Activated B cell treated with CpG ODN at 0.5 μM for 24 hours (primary cell): Measurements from ENCODE around the gene CCDC195. TPM values are rescaled to one million over a fixed set of nuclear protein-coding genes. Genes with fewer than 3 reads are reported as not detected.

Experiments used
- ATAC-seq: fragments of 200-7000 bp; cut with Tn5 transposase; one replicate; pipeline ENCODE4 v1.10.0; 2021; ENCODE audit warnings: low read depth, mild to moderate bottlenecking, moderate library complexity
- CTCF ChIA-PET: fragments of 350-600 bp; sonication (Branson Sonifier 250); formaldehyde crosslinking; loops from one replicate; lab custom pipeline; 2021; ENCODE audit warnings: antibody characterized with exemption; lab: Charles Lee
- POLR2A ChIA-PET: fragments of 350-600 bp; sonication (Branson Sonifier 250); formaldehyde crosslinking; loops from one replicate; lab custom pipeline; 2021; ENCODE audit warnings: antibody characterized with exemption; lab: Charles Lee
- DNase-seq: peaks from one replicate; pipeline ENCODE4 v3.0.0; 2022
- H3K27ac Mint-ChIP-seq: one replicate; pipeline ENCODE4 v1.8.0; 2020; ENCODE audit warnings: mixed read lengths
- H3K27me3 Mint-ChIP-seq: one replicate; pipeline ENCODE4 v1.8.0; 2021; ENCODE audit warnings: mixed read lengths
- H3K36me3 Mint-ChIP-seq: one replicate; pipeline ENCODE4 v1.8.0; 2021; ENCODE audit warnings: low read depth, mixed read lengths
- H3K4me1 Mint-ChIP-seq: one replicate; pipeline ENCODE4 v1.8.0; 2021; ENCODE audit warnings: mixed read lengths
- H3K4me3 Mint-ChIP-seq: one replicate; pipeline ENCODE4 v1.8.0; 2020; ENCODE audit warnings: mild to moderate bottlenecking, mixed read lengths
- H3K9me3 Mint-ChIP-seq: one replicate; pipeline ENCODE4 v1.8.0; 2020; ENCODE audit warnings: mixed read lengths
- CTCF ChIP-seq: fragments of 200-600 bp; IDR thresholded peaks from one replicate; pipeline ENCODE4 v1.8.0; 2022; ENCODE audit warnings: antibody characterized with exemption, mild to moderate bottlenecking
- intact Hi-C: fragments of 100-400 bp; cut with micrococcal nuclease; formaldehyde crosslinking; loops from one replicate; pipeline ENCODE4 v1.15.1; 2024
- total RNA-seq: library from RNA; stranded (reverse); gene quantifications from 2 replicates; pipeline ENCODE4 v1.2.3, GENCODE V29; 2022

The CCDC195 gene
- total RNA-seq, result not detected in 2 replicates

- H3K36me3 Mint-ChIP-seq, result no peaks in the 10 kb centered on the region
- intact Hi-C loops, result no loop called here
- ATAC-seq, result no peak
- CTCF ChIA-PET, result no interaction called here
- peaks cover 5% of the 10 kb centered on the region for H3K9me3 Mint-ChIP-seq
- no peak for DNase-seq
- H3K4me3 Mint-ChIP-seq, result no peak within 1 kb of the TSS
- H3K4me1 Mint-ChIP-seq, result no peaks in the 10 kb centered on the region
- no peaks in the 10 kb centered on the region for H3K27me3 Mint-ChIP-seq
- TF ChIP-seq CTCF, result no peak
- POLR2A ChIA-PET, result no interaction called here
- H3K27ac Mint-ChIP-seq, result no peak within 1 kb of the TSS
These were observed at the start of gene CCDC195 for GRCh38 chr2:224716201-224716600. Gene CCDC195, minus strand, starts transcription at chr2:224716365. Its CDS starts 0 bp downstream, at chr2:224716365.

GRCh38 chr2:224764565-224765236 is 48.5 kb upstream of the CCDC195 start:
- ChIA-PET POLR2A (no interaction called here), CTCF (interaction anchor here (1.7 kb wide), 1 partner anchor 12 kb away, joined by 6 read pairs; no protein-coding TSS in a partner anchor)
- intact Hi-C loops, result loop anchor here (5.0 kb wide), 1 partner anchor 97 kb away; no protein-coding TSS in a partner anchor
- peak; percentile 58 for ATAC-seq
- peak overlapping the region; percentile 83 for H3K27ac Mint-ChIP-seq
- peaks cover 36% of the 10 kb centered on the region for H3K4me1 Mint-ChIP-seq
- no peak for TF ChIP-seq CTCF
- H3K4me3 Mint-ChIP-seq, result no peak overlapping the region
- H3K9me3 Mint-ChIP-seq, result no peaks in the 10 kb centered on the region
- peaks cover 91% of the 10 kb centered on the region for H3K36me3 Mint-ChIP-seq
- DNase-seq, result no peak
- no peaks in the 10 kb centered on the region for H3K27me3 Mint-ChIP-seq

GRCh38 chr2:224757934-224758548 is 41.9 kb upstream of the CCDC195 start:
- TF ChIP-seq CTCF, result no peak
- Mint-ChIP-seq H3K36me3 (peaks cover 53% of the 10 kb centered on the region), H3K27ac (no peak overlapping the region), H3K9me3 (peaks cover 15% of the 10 kb centered on the region), H3K4me1 (peaks cover 9% of the 10 kb centered on the region), H3K4me3 (no peak overlapping the region), H3K27me3 (no peaks in the 10 kb centered on the region)
- ChIA-PET POLR2A (no interaction called here), CTCF (no interaction called here)
- DNase-seq (no peak), ATAC-seq (no peak)
- intact Hi-C loops, result no loop called here

- Mint-ChIP-seq H3K36me3 (peaks cover 18% of the 10 kb centered on the region), H3K27ac (no peak overlapping the region), H3K27me3 (no peaks in the 10 kb centered on the region), H3K9me3 (peaks cover 14% of the 10 kb centered on the region), H3K4me3 (no peak overlapping the region), H3K4me1 (peaks cover 21% of the 10 kb centered on the region)
- intact Hi-C loops, result no loop called here
- ChIA-PET POLR2A (no interaction called here), CTCF (interaction anchor here (1.2 kb wide), 1 partner anchor 16 kb away, joined by 3 read pairs; no protein-coding TSS in a partner anchor)
- ATAC-seq (no peak), DNase-seq (no peak)
- TF ChIP-seq CTCF, result no peak
These were observed 37.8 kb upstream of the CCDC195 start for GRCh38 chr2:224753743-224754540.
